HUES48 (cell line): Measurements from ENCODE around the gene MRPL22.
"Not testable (repeated sequence)": the region's sequence is repeated elsewhere in the genome, so short reads cannot be mapped to it uniquely, and the experiment has no call there.

Experiments
- H3K27ac ChIP-seq: one replicate; pipeline ENCODE4 v1.7.0; 2013; ENCODE audit warnings: low read depth, low read length, inconsistent platforms
- H3K27me3 ChIP-seq: 2 replicates; pipeline ENCODE4 v1.6.1; 2013; ENCODE audit warnings: mild to moderate bottlenecking, low read length; ENCODE audit not compliant: control insufficient read depth, insufficient read depth
- H3K36me3 ChIP-seq: 2 replicates; pipeline ENCODE4 v1.6.1; 2013; ENCODE audit warnings: low read length; ENCODE audit not compliant: control insufficient read depth, insufficient read depth
- H3K4me1 ChIP-seq: 2 replicates; pipeline ENCODE4 v1.6.1; 2013; ENCODE audit warnings: mild to moderate bottlenecking, low read length; ENCODE audit not compliant: control insufficient read depth, insufficient read depth
- H3K4me3 ChIP-seq: 2 replicates; pipeline ENCODE4 v1.5.1; 2013; ENCODE audit warnings: mild to moderate bottlenecking, low read depth, low read length
- H3K9ac ChIP-seq: 2 replicates; pipeline ENCODE4 v1.6.1; 2013; ENCODE audit warnings: mild to moderate bottlenecking, low read depth, low read length, moderate library complexity
- H3K9me3 ChIP-seq: 2 replicates; pipeline ENCODE4 v1.6.1; 2013; ENCODE audit warnings: low read length; ENCODE audit not compliant: control insufficient read depth, insufficient read depth

Gene MRPL22

DNA sequence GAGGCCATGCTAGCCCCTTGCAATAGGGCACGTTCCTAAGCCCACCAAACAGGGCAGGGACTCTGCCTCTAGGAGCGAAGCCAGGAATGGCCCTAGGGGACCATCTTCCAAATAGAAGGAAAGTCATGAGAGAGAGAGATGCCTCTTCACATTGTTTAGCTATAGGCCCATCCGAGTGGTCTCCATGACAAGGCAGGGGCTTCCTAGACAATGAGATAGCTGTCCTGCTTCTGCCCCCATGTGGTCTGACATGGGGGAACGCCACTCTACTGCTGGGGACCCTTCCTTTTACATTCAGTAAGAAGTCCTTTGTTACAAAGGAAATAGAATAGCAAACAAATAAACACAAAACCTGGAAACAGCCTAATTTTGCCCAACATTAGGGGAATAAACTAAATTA lies 54.8 kb downstream of the MRPL22 start:
- H3K9ac ChIP-seq, result no peak overlapping the region

DNA sequence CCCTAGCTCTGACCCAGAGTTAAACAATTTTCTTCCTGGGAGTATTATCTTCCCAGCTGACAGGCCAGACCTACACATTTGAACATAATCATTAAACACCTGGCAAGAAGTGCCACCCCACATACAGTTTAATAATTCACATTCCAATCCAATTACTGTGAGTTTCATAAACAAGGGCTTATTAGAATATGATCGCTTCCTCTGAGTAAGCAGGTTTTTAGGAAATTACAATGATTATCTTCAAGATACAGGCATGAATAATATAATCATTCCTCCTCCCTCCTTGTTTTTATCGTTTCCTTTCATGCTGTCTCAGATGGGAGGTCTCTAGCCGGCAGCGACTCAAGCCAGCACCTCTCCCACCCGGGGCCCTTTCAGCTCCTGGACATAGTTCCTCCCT lies 56.9 kb downstream of the MRPL22 start:
- Histone ChIP-seq H3K4me1 (no peaks in the 10 kb centered on the region), H3K27ac (no peak overlapping the region), H3K27me3 (no peaks in the 10 kb centered on the region), H3K9me3 (no peaks in the 10 kb centered on the region), H3K36me3 (no peaks in the 10 kb centered on the region), H3K9ac (no peak overlapping the region), H3K4me3 (no peak overlapping the region)

More for the DNA sequence above, 54.8 kb downstream of the MRPL22 start:
- no peaks in the 10 kb centered on the region for H3K36me3 ChIP-seq
- no peaks in the 10 kb centered on the region for H3K27me3 ChIP-seq
- H3K4me1 ChIP-seq, result no peaks in the 10 kb centered on the region
- no peak overlapping the region for H3K4me3 ChIP-seq
- no peak overlapping the region for H3K27ac ChIP-seq
- no peaks in the 10 kb centered on the region for H3K9me3 ChIP-seq

DNA sequence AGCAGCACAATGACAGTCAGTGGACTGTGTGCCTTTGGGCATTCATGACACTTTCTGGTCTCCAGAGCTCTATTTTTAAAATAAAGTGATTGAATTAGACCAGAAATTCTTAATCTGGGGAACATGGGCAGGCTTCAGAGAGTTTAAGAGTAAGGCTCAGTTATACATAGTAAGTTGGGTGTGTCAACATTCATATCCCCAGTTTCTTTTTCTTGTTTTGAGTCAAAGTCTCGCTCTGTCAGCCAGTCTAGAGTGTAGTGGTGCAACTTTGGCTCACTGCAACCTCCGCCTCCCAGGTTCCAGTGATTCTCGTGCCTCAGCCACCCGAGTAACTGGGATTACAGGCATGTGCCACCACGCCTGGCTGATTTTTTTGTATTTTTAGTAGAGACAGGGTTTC lies 59.0 kb downstream of the MRPL22 start:
- Histone ChIP-seq H3K9me3 (no peaks in the 10 kb centered on the region), H3K9ac (no peak overlapping the region), H3K36me3 (no peaks in the 10 kb centered on the region), H3K4me3 (no peak overlapping the region), H3K27ac (no peak overlapping the region), H3K4me1 (no peaks in the 10 kb centered on the region), H3K27me3 (no peaks in the 10 kb centered on the region)

DNA sequence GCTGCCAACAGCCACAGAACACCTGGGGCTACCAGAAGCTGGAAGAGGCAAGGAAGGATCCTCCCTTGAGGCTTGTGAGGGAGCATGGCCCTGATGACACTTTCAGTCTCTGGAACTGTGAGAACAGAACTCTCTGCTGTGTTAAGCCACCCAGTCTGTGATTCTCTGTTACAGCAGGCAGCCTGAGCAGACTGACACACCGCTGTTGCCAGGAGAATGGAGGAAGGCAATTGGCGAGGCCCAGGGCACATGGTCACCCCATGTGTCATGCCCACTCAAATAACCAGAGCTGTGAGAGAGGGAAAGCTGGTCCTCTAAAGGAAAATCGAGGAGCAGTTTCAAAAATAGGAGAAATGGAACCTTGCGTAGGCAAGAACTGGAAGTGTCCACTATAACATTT lies 60.6 kb downstream of the MRPL22 start:
- no peaks in the 10 kb centered on the region for H3K36me3 ChIP-seq
- H3K4me1 ChIP-seq, result no peaks in the 10 kb centered on the region
- no peaks in the 10 kb centered on the region for H3K9me3 ChIP-seq
- no peak overlapping the region for H3K27ac ChIP-seq
- H3K9ac ChIP-seq, result no peak overlapping the region
- H3K4me3 ChIP-seq, result no peak overlapping the region
- H3K27me3 ChIP-seq, result no peaks in the 10 kb centered on the region

DNA sequence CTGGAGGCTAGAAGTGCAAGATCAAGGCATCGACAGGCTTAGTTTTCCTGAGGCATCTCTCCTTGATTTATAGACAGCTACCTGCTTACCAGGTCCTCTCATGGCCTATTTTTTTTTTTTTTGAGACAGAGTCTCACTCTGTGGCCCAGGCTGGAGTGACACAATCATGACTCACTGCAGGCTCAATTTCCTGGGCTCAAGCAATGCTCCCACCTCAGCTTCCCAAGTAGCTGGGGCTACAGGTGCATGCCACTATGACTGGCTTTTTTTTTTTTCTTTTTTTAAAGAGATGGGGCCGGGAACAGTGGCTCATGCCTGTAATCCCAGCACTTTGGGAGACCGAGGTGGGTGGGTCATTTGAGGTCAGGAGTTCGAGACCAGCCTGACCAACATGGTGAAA lies 61.8 kb downstream of the MRPL22 start:
- H3K27me3 ChIP-seq, H3K9me3 ChIP-seq, H3K4me3 ChIP-seq, H3K36me3 ChIP-seq, H3K4me1 ChIP-seq, H3K9ac ChIP-seq, H3K27ac ChIP-seq: not testable (repeated sequence)

DNA sequence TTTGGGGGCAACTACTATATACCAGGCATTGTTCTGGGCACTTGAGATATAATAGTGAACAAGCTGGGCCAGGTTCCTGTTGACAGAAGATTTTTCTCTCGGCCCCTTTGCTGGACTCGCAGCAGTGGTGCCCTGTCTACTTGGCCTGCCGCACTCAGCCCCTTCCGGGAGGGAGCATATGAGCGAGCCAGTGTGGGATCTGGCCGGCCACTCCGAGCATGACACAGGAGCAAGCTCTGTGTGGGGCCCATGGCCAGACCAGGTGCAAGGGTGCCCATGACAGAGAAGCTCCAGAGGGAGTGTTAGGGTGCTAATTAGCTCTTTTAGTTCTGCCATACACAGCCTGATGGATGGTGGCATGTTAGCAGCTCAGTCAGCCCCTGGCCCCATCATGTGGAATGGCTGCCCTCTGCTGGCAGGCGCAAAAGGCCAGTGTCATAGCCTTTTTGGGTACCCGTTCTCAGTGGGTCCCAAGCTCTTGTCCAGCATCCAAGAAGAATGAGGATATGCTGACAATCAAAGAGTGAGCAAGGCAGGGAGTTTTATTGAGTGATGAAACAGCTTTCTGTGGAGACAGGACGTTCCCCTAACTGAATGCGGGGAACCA lies 63.4 kb downstream of the MRPL22 start:
- Histone ChIP-seq H3K4me3 (no peak overlapping the region), H3K36me3 (no peaks in the 10 kb centered on the region), H3K27ac (no peak overlapping the region), H3K4me1 (no peaks in the 10 kb centered on the region), H3K27me3 (no peaks in the 10 kb centered on the region), H3K9ac (no peak overlapping the region), H3K9me3 (no peaks in the 10 kb centered on the region)

DNA sequence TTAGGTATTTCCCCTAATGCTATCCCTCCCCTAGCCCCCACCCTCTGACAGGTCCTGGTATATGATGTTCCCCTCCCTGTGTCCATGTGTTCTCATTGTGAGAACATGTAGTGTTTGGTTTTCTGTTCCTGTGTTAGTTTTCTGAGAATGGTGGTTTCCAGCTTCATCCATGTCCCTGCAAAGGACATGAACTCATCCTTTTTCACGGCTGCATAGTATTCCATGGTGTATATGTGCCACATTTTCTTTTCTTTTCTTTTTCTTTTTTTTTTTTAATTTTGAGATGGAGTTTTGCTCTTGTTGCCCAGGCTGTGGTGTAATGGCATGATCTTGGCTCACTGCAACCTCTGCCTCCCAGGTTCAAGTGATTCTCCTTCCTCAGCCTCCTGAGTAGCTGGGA lies 65.4 kb downstream of the MRPL22 start:
- H3K4me3 ChIP-seq, H3K9me3 ChIP-seq, H3K36me3 ChIP-seq, H3K27ac ChIP-seq, H3K9ac ChIP-seq, H3K4me1 ChIP-seq, H3K27me3 ChIP-seq: not testable (repeated sequence)

DNA sequence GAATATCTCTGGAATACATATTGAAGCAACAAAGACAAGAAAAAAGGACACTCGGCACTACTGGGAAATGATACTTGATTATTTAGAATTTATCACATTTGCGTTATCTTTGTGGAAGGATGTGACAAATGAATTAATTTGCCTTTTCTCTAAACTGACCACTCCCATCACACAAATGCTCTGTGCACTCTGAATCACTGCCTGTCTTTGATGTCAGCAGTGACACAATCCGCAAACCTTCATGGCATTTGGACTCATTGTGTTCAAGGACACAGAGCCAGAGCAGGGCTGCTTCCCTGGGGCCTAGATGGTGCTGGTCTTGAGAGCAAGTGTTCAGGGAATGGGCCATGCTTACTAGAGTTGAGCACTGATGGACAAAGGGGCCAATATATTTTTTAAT lies 67.8 kb downstream of the MRPL22 start:
- Histone ChIP-seq H3K27ac (no peak overlapping the region), H3K4me1 (no peaks in the 10 kb centered on the region), H3K9ac (no peak overlapping the region), H3K36me3 (no peaks in the 10 kb centered on the region), H3K27me3 (no peaks in the 10 kb centered on the region), H3K9me3 (no peaks in the 10 kb centered on the region), H3K4me3 (no peak overlapping the region)

DNA sequence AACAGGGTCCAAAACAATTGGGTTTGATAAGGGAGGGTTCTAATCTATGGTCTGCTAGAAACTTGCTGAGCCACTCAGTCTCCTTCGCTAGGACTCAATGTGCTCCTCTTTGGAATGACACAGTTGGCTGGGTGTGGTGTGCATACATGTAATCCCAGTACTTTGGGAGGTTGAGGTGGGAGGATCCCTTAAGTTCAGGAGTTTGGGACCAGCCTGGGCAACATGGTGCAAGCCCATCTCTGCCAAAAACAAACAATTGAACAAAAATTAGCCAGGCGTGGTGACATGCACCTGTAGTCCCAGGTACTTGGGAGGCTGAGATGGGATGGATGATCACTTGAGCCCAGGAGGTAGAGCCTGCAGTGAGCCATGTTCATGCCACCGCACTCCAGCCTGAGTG lies 70.0 kb downstream of the MRPL22 start:
- H3K36me3 ChIP-seq, result no peaks in the 10 kb centered on the region
- H3K27me3 ChIP-seq, result no peaks in the 10 kb centered on the region
- H3K4me3 ChIP-seq, result no peak overlapping the region
- no peak overlapping the region for H3K27ac ChIP-seq
- H3K9ac ChIP-seq, result no peak overlapping the region
- peaks cover 4% of the 10 kb centered on the region; the same call in 1 of the 2 replicates for H3K9me3 ChIP-seq
- H3K4me1 ChIP-seq, result no peaks in the 10 kb centered on the region

DNA sequence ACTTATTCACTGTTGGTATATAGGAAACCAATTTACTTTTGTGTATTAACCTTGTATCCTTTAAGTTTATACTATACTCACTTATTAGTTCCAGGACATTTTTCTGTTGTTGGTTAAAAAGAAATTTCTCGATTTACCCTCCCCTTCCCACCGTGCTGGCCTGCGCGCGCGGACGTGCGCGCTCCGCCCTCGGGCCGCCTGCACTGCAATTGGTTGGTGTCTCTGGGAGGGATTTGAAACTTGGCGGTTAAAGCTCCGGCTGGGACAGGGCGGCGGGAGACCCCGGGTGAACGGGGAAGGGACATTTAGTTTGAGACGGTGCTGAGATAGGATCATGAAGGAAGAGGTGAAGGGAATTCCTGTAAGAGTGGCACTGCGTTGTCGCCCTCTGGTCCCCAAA lies 72.7 kb downstream of the MRPL22 start, which contains the start of gene KIF4B:
KIF4B (plus strand) TSS at position 230 of the 400 bp plus-strand sequence; CDS start at position 335, 105 bp downstream.
- Histone ChIP-seq H3K36me3 (no peaks in the 10 kb centered on the region), H3K9ac (no peak within 1 kb of the TSS), H3K4me1 (no peaks in the 10 kb centered on the region), H3K9me3 (peaks cover 4% of the 10 kb centered on the region; the same call in 1 of the 2 replicates), H3K4me3 (no peak within 1 kb of the TSS), H3K27ac (no peak within 1 kb of the TSS), H3K27me3 (no peaks in the 10 kb centered on the region)

DNA sequence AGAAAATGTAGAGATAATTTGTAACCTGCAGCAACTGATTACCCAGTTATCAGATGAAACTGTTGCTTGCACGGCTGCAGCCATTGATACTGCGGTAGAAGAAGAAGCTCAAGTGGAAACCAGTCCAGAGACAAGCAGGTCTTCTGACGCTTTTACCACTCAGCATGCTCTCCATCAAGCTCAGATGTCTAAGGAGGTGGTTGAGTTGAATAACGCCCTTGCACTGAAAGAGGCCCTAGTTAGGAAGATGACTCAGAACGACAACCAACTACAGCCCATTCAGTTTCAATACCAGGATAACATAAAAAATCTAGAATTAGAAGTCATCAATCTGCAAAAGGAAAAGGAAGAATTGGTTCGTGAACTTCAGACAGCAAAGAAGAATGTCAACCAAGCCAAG lies 74.4 kb downstream of the MRPL22 start:
- H3K4me3 ChIP-seq, result no peak overlapping the region
- H3K9ac ChIP-seq, result no peak overlapping the region
- H3K36me3 ChIP-seq, result no peaks in the 10 kb centered on the region
- H3K9me3 ChIP-seq, result peaks cover 4% of the 10 kb centered on the region; the same call in 1 of the 2 replicates
- H3K4me1 ChIP-seq, result no peaks in the 10 kb centered on the region
- no peaks in the 10 kb centered on the region for H3K27me3 ChIP-seq
- no peak overlapping the region for H3K27ac ChIP-seq
